Fibroblast of skin of left biceps (primary cell): ENCODE results near the gene SCP2.

ENCODE experiments used
- DNase-seq, 2 experiments: peaks; one replicate each; pipeline ENCODE4 v3.0.0-alpha.2; 2013; ENCODE audit warnings: low read depth in 2 of 2

Gene SCP2

DNA sequence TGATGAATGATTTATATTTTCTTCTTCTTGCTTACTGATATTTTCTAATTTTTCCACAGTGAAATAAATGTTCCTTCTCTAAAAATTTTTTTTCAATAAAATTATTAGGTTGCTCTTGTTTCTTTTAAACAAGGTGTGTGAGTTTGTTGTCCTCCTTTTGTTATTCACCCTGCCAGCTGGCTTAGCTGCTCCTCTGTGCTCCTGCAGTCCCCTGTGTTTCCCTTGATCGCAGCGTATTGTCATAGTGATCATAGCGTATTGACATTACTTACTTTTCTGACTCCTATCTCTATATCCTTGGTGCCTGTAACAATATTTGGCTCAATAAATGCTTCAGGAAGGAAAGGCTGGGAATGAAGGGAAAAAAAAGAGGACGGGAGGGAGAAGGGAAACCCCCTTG, 110.1 kb downstream of the SCP2 start:
- no peak for DNase-seq

DNA sequence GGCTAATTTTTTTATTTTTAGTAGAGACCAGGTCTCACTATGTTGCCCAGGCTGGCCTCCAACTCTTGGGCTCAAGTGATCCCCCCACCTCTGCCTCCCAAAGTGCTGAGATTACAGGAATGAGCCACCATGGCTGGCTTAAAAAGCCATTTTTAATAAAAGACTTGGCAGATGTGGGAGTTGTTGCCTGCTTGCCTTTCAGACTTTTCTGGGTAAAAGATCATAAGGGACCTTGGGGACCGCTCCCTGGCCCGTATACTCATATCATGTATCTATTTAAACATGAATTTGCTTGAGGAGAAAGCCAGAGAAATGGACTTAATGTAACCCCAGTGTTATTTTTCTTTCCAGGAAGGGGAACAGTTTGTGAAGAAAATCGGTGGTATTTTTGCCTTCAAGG, 111.5 kb downstream of the SCP2 start:
- DNase-seq, result no peak

DNA sequence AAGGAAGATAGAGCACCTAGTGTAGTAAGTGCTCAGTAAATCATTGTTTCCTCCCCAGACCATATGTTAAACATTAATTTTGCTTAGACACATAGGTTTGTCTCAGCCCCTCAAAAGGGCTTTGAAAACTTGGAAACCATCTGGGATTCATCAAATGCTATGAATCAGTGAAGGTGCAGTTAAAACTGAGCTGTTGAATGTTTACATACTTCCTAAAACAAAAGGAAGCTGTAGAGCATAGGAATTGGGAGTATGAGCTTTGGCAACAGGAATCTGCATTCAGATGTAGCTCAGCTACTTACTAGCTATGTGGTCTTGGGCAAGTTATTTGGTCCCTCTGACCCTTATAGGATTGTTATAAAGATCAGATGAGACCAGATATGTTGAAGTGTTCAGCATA, 116.2 kb downstream of the SCP2 start:
- DNase-seq, result peak; percentile 82 to 83

DNA sequence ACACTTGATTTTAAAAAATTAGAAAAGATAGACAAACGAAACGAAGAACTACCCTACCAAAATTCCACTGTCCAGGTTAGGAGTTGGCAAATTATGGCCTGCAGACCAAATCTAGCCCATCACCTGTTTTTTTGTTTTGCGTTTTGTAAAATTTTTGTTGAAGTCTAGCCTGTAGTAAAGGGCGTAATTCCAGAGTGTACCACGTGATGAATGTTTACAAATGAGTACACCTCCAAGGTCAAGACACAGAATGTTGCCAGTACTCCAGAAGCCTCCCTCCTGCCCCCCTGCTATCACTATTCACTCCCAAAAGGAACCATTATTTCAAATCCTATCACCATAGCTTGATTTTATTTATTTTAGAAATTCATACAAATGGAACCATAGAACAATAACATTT, 117.8 kb downstream of the SCP2 start:
- DNase-seq, result no peak

DNA sequence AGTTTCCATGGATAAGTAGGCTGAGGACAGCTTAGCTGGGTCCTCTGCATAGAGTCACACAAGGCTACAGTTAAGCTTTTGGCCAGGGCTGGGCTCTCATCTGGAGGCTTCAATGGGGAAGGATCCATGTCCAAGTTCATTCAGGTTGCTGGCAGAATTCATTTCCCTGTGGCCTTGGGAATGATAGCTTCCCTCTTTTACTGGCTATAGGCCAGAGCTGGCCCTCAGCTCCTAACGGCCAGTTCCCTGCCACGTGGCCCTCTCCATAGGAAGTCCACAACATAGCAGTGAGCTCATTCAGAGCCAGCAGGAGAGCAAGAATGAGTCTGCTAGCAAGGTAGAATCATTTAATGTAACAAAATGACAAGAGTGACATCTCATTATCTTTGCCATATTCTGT, 119.9 kb downstream of the SCP2 start:
- DNase-seq, result no peak

DNA sequence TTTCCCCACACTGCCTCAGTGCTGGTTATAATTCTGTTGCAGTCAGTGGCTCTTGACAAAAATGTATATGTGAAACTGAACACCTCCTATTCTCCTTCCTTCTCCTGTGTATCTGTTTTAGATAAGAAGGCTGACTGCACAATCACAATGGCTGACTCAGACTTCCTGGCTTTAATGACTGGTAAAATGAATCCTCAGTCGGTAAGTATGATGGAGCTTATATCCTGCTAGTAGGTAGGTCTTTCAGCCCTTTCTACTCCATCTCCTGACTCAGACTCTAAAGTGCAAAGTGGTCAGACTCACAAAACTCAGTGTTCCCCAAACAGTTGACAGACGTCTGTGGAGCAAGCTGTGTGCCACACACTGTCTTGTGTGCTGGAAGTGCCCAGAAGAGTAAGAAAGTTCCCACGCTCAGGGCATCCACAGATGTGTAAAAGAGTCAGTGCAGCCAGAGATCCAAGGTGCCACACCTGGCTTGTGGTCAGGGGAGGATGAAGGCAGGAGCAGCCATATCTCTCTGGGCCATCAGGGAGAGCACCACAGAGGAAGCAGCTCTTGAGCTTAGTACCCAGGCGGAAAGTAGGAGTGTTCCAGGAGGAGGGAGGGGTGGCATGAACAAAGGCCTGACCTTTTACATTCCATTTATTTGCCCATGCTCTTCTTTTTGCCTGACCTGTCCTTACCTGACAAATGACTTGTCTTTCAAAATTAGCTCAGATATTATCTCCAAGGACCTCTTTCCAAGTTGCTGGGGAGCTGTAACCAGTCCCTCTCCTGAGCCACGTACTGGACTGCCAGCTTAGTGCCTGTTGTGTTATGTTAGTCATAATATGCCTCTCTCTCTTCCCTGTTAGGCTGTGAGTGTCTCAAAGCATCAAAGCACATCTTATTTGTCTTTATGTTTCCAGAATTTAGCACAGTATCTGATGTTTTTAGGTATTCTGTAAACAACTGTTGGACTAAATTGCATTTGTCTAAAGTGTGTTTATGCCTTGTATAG, 121.0 kb downstream of the SCP2 start:
- DNase-seq, result no peak

DNA sequence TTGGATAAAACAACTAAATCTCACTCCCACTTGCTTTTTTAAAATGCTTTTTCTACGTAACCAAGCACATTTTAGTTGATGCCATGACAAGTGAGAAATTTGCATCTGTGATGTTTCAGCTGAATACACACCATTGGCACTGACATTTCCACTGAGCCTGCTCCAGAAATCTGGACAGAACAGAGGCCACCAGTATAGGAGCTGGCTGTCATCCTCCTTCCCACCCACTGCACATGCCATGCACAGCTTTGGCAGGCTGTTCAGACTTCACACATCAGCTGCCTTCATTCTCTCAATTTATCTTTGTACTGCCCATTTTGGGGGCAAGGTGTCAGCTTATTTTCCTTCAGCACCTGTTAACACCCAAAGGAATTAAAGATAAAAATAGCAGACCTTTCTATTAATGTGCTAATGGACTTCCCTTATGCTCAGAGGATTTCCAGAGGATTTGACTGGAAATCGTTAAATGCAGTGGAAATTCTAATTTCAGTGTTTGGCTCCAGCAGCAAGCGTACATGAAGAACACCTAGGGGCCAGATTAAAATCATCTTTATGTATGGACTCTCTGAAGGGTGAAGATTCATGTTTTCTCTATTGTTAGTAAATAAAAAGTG, 122.0 kb downstream of the SCP2 start:
- DNase-seq, result no peak

DNA sequence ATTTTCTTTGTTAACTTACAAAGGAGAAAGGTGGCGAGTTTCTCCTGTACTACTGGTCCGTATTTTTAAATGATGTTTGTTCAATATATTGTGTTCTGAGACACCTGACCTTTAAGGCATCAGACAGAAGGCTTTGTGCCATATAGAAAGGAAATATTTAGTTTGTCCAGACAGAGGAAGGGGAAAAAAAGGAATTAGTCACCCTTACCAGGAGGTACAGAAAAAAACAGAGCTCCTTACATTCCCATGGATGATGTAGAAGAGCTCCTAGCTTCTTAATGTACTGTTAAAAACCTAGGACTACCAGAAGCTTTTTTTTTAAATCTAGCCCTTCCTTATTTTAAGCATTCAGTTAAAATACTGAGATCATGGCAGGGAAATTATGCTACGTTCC, 122.5 kb downstream of the SCP2 start:
- DNase-seq, result no peak

DNA sequence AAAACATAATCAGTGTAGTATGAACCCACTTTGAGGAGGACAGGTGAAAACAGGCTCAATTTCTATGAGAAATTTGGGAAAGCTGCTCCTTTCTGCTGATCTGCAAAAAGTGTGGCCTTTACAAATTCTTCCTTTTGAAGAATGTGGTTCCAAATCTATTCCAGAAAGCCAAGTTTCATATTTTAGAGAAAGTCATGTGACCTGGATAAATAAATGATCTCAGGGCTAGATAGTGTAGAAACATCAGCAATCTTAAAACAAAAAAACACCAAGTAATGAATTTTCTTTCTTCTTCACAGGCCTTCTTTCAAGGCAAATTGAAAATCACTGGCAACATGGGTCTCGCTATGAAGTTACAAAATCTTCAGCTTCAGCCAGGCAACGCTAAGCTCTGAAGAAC, 123.2 kb downstream of the SCP2 start:
- DNase-seq, result no peak

DNA sequence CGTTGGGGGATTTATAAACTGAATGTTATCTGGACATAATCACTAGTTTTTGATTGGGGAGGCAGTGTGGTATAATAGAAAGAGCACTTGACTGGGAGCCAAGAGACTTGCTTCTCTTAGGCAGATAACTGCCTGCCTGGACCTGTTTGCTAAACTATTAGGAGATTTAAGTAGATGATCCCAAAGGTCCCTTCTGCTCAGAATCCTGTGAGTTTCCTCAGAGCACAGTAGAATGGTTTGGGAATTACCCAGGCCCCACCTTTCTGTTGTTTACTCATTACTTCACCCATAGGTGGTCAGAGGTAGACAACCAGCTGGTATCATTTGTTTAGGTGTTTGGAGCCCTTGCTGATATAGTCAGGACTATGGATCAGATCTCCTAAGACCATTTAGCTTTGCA, 124.6 kb downstream of the SCP2 start:
- DNase-seq, result no peak

DNA sequence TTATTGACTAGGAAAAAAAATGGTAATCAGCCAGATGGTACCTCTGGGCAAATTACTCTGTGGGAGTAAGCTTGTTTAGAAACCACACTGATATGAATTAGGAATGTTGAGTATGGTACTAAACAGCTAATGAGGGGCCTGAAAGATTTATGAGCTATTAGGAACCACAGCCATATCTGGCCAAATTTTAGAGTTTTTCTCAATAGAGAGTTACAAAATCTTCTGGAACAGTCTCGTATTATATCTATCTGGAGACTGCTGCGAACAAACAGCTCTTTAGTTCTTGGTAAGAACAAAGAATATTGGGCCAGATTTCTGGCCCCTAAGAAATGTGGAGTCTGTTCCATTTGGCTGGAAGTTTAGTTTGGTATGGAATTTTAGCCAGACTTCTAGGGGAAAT, 130.1 kb downstream of the SCP2 start:
- peak in 1 of 2 experiments; percentile 42 for DNase-seq

DNA sequence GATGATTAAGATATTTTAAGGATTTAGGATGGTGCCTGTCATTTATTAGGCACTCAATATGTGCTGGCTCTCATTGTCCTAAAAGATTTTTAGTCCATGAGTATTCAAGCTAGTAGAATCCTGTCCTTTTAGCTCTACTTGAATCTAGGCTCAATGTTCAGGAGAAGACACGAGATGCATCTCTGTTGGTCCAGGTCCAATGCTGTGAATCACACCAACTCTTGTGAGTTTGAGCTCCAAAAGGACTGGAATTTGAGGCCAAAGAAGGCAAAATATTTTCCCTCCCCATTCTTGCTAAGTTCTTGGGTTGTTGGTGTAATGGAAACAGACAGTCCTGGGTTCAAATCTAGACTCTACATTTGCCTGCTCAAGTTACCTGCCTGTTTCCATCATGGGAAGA, 133.5 kb downstream of the SCP2 start:
- peak; percentile 60 to 64 for DNase-seq

DNA sequence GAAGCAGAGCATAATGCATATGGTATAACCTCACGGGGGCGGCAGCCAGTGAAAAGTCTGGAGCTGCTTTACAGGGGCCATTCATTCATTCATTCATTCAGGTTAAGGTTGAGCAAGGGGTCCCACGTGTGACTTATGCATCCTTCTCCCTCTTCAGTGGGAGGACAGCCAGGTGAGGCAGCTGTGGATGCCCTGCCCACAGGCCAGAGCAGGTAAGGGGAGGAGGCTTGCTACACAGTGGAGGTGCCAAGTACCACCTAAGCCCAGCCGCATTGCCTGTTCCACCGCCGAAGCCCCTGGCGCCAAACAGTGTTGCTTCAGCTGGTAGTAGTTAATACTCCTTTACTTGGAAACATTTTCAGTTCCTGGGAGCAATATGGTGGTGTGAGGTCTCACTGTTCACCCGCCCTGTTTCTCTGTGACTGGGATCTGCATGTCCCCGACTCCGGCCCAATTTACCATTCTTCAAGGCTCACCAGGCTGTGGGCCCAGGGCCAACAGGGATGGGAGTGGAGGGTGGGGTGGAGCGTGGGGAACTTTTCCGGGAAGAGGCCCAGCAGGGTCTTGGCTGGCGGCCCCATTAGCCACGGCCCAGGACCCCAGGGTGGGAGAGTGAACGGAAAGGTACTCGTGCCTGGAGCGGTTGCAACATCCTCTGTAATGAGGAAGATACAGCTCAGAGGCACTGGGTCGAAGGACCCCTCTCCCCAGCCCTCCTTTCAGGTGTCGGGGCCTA, 134.2 kb downstream of the SCP2 start:
- DNase-seq, result no peak

DNA sequence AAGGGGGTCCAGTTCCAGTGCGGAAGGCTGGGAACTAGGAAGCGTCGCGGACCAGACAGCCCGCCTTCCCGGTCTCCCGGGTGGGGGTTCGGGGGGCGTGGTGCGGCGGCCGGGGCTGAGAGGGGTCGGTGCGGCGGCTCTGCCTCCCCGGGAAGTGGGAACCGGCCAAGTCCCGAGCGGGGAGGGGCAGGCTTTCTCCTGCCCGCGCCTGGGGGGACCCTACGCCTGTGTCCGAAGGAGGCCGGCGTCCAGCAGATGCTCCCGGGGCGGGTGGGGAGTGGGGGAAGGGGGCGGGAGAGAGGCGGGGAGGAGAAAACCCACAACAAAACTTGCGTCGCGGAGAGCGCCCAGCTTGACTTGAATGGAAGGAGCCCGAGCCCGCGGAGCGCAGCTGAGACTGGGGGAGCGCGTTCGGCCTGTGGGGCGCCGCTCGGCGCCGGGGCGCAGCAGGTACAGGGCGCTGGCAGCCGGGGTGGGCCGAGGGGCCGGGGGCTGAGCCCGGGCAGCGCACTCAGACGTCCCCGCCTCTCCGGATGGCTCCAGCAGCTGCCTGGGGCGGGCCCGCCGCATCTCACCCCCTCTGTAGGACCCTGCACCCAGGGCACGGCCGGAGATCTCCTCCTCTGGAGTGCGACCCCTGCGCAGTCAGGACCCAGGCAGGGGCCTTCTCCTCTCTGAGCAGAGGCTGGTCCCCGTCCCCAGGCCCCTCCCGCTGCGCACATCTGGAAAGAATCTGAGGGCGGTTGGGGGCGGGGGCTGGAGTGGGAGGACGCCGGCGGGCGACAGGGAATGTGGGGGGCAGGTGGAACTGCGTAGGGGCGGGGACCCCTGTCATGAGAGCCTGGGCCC, 135.0 kb downstream of the SCP2 start, which contains the start of gene PODN:
Gene PODN, plus strand, starts transcription at position 355 of the 849 bp plus-strand sequence. CDS start 7,643 bp downstream, outside the sequence.
- DNase-seq, result no peak

DNA sequence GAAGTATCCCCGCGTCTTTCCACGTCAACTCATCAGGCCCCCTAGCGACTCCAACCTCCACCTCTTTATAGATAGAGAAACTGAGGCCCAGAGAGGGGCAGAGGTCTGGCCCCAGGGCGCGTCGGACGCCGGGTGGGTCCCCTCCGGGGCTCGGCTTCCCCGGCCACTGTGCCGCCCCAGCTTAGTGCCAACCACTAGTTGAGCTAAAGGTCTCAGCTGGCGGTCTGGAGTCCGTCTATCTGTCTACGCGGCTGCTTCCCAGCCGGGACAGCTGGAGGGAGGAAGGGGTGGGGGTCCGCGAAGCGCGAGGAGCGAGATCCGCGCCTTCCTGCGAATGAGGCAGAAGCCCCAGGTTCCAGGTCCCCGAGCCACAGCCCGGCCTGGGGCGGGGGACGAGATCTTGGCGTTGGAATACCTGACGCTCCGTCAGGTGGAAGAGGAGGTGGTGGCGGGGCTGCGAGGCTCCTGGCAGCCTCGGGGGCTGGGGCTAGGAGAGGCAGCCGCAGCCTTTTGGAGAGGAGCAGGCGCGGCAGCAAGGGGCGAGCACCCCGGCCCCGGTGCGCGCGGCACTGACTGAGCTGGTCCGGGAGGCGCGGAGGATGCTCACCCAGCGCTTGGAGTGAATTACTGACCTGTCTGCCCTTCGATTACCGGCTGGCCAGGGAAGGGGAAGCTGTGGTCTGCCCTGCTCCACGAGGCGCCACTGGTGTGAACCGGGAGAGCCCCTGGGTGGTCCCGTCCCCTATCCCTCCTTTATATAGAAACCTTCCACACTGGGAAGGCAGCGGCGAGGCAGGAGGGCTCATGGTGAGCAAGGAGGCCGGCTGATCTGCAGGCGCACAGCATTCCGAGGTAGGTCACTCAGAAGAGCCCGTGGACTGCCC, 135.9 kb downstream of the SCP2 start:
- no peak for DNase-seq

DNA sequence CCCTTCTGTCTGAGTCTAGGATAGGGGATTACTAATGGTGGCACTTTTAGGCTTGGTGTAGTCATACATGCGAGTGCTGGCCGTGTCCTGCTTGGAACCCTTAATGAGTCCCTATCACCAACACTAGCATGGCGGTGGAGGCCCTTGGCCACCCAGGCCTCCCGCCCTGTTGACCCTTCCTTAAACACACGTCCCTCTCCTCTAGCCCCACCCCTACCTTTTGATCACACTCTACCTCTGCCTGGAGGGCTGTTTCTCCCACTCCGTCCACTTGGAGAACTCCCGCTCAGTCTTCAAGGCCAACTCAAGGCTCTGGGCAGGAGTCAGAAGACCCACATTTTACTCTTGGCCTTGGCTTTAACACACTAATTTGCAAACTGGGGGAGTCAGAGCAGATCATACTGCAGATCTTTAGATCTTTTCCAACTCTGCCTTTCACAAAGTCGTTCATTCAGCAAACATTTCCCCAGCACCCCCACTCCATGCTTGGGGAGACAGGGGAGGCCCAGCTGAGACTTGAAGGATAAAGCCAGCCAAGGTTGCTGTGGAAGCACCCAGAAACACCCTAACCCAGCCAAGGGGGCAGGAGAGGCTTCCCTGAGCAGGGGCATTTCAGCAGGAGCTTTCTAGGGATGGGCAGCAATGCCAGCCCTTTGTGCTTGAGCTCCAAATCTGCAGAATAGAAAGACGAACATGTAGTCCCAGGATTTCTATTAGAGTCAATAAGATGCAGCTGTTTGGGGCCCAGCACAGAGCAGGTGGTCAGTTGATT, 136.9 kb downstream of the SCP2 start:
- DNase-seq, result no peak

DNA sequence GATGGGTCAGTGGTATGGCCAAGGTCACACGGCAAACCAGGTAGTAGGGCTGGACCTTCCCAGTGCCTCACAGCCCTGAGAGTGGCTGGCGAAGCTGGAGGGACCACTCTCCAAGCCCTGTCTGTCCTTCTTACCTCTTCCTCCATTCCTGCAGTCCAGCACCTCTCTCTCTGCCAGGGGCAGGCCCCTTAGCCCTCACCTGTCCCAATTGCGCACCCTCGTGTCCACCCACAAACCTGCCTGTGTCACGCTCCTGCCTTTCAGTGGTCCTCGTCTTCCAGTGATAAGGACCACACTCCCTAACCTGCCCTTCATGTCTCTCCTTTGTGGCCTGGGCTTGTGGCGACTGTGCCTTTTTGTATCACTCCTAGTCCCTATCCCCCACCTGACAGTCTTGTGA, 138.3 kb downstream of the SCP2 start:
- DNase-seq, result no peak

DNA sequence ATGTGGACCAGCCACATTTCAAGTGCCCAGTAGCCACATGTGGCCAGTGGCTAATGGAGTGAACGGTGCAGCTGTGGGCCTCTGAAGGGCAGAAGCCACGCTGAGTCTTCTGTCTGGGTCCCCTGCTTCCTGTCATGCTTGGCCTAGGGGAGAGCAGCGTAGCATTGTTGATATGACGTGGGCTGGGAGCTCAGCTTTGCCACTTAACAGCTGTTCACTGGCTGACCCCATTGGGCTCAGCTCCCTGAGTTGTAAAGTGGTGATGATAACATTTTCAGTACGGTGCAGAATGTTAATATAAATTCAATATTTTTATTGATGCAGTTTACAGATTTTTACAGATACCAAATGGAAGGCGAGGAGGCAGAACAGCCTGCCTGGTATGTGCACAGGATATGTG, 139.4 kb downstream of the SCP2 start:
- no peak for DNase-seq

DNA sequence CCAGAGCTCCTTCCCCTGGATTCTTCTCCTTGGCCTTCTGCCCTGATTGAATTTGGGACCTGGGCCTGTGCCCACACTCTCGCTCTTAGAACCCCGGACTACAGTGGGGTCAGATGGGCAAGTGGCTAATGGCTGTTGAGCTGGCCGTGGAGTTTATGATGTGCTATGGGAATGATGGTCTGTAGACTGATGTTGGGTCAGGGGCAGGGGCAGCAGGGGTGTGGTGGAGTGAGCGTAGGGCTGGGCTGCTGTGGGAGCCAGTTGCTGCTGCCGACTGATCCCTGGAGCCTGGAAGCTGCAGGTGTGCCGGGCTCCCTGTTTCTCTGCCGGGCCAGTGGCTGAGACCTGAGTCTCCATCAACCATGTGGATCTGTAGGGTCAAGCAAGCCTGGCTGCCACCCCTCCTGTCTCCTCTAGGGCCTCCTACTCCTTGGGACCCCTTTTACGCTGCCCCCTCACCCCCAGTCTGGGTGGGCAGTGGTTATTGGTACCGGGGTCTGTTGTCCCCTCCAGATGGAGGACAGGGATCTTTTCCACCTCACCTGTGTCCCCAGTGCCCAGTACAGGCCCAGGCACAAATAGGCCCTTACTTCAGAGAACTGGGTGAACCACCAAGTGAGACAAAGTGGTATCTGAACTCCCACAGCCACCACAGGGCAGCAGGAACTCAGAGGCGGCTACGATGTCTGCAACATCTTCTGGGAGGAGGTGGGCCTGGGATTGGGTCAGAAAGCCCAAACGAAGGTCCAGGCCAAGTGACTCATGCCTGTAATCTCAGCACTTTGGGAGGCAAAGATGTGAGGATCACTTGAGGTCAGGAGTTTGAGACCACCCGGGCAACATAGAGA, 140.0 kb downstream of the SCP2 start:
- no peak for DNase-seq
